Tibial nerve (tissue), 4 donors: ENCODE data around the gene MYO18B. TPM values are rescaled to one million over a fixed set of nuclear protein-coding genes. Genes with fewer than 3 reads are reported as not detected.

Experiments used
- DNase-seq, 2 donors: peaks; one replicate each; pipeline ENCODE4 v3.0.0-alpha.2; 2019; ENCODE audit warnings: low spot score in 2 of 2
- H3K27ac ChIP-seq, 4 donors: fragments of 200-600 bp; sonication (generic) in 3 of 4; one replicate each; pipeline ENCODE4 v1.5.1; 2017 to 2019; ENCODE audit warnings: mild to moderate bottlenecking in 1 of 4
- H3K27me3 ChIP-seq, 2 donors: fragments of 200-600 bp; sonication (generic) in 1 of 2; one replicate each; pipeline versions ENCODE4 v1.5.1 to v1.6.0; 2017 to 2019
- H3K36me3 ChIP-seq, 3 donors: fragments of 200-600 bp; sonication (generic); one replicate each; pipeline ENCODE4 v1.5.1; 2018 to 2019
- H3K4me1 ChIP-seq, 4 donors: fragments of 200-600 bp; sonication (generic) in 3 of 4; one replicate each; pipeline ENCODE4 v1.5.1; 2017 to 2019
- H3K4me3 ChIP-seq, 4 donors: fragments of 200-600 bp; sonication (generic) in 3 of 4; one replicate each; pipeline ENCODE4 v1.5.1; 2017 to 2019; ENCODE audit warnings: mild to moderate bottlenecking in 1 of 4, moderate library complexity in 1 of 4
- H3K9me3 ChIP-seq, 4 donors: fragments of 200-600 bp; sonication (generic) in 3 of 4; one replicate each; pipeline ENCODE4 v1.5.1; 2017 to 2019
- CTCF ChIP-seq, 5 experiments: fragments of 200-600 bp in 3 of 5; fragments of 450-650 bp in 2 of 5; sonication (generic) in 3 of 5; IDR thresholded peaks; one replicate each; pipeline ENCODE4 v1.5.1; 2016 to 2019; ENCODE audit warnings: antibody characterized with exemption in 5 of 5, mild to moderate bottlenecking in 3 of 5, moderate library complexity in 2 of 5
- EP300 ChIP-seq, 2 donors: sonication (generic); formaldehyde crosslinking; IDR thresholded peaks; one replicate each; pipeline ENCODE4 v1.6.1; 2017; ENCODE audit warnings: antibody characterized with exemption in 2 of 2, mild to moderate bottlenecking in 1 of 2
- POLR2A ChIP-seq, 2 donors: fragments of 450-650 bp; IDR thresholded peaks; one replicate each; pipeline ENCODE4 v1.6.1; 2017; ENCODE audit warnings: antibody characterized with exemption in 2 of 2, mild to moderate bottlenecking in 2 of 2, moderate library complexity in 2 of 2
- WGBS, 2 donors: methylation state at CpG; one replicate each; pipeline ENCODE4 v1.1.5; 2018; 5-methylcytosine and 5-hydroxymethylcytosine counted together
- total RNA-seq, 4 donors: library from RNA; depleted of rRNA; stranded (reverse); fragments of >200 nt; gene quantifications; one replicate each; pipeline ENCODE4 v1.1.0, GENCODE V29; 2016

MYO18B gene
- total RNA-seq, 4 donors from 2014 or later = under 0.01 TPM; not detected in 2

GRCh38 chr22:25712661-25713400, 29.2 kb upstream of the MYO18B start:
- no peak for DNase-seq
- Histone ChIP-seq H3K4me3 (no peak overlapping the region), H3K4me1 (no peaks in the 10 kb centered on the region), H3K27ac (no peak overlapping the region), H3K36me3 (peaks cover 0 to 22% (median 0%) of the 10 kb centered on the region in 3 donors), H3K27me3 (no peaks in the 10 kb centered on the region), H3K9me3 (no peaks in the 10 kb centered on the region)
- WGBS, 2 donors = 90 to 94% methylated on average over 7 of the region's 7 CpGs
- TF ChIP-seq CTCF (IDR thresholded peaks at IDR 0.05) (no peak), POLR2A (IDR thresholded peaks at IDR 0.05) (no peak), EP300 (IDR thresholded peaks at IDR 0.05) (no peak)

GRCh38 chr22:25714070-25714469, 27.9 kb upstream of the MYO18B start:
- no peak for DNase-seq
- Histone ChIP-seq H3K9me3 (no peaks in the 10 kb centered on the region), H3K27ac (no peak overlapping the region), H3K27me3 (no peaks in the 10 kb centered on the region), H3K4me3 (no peak overlapping the region), H3K36me3 (peaks cover 0 to 22% (median 0%) of the 10 kb centered on the region in 3 donors), H3K4me1 (no peaks in the 10 kb centered on the region)
- TF ChIP-seq EP300 (IDR thresholded peaks at IDR 0.05) (no peak), POLR2A (IDR thresholded peaks at IDR 0.05) (no peak), CTCF (IDR thresholded peaks at IDR 0.05) (no peak)
- WGBS, 2 donors = 94 to 96% methylated on average over 7 of the region's 7 CpGs

- no peaks in the 10 kb centered on the region for H3K27me3 ChIP-seq
- H3K27ac ChIP-seq = no peak overlapping the region
- H3K9me3 ChIP-seq = no peaks in the 10 kb centered on the region
- DNase-seq = no peak
- WGBS, 2 donors = 79 to 80% methylated on average over 6 of the region's 6 CpGs
- no peak for TF ChIP-seq POLR2A (IDR thresholded peaks at IDR 0.05)
- no peak for TF ChIP-seq EP300 (IDR thresholded peaks at IDR 0.05)
- no peak for TF ChIP-seq CTCF (IDR thresholded peaks at IDR 0.05)
- H3K4me1 ChIP-seq = no peaks in the 10 kb centered on the region
- H3K36me3 ChIP-seq = peaks cover 0 to 19% (median 0%) of the 10 kb centered on the region in 3 donors
- no peak overlapping the region for H3K4me3 ChIP-seq
Measured at GRCh38 chr22:25714739-25715138, 27.2 kb upstream of the MYO18B start.

- H3K36me3 ChIP-seq = peaks cover 0 to 16% (median 0%) of the 10 kb centered on the region in 3 donors
- no peak overlapping the region for H3K4me3 ChIP-seq
- H3K9me3 ChIP-seq = no peaks in the 10 kb centered on the region
- H3K27ac ChIP-seq = no peak overlapping the region
- 91% methylated on average over 10 of the region's 10 CpGs for WGBS, 2 donors
- no peak for TF ChIP-seq CTCF (IDR thresholded peaks at IDR 0.05)
- DNase-seq = no peak
- H3K4me1 ChIP-seq = no peaks in the 10 kb centered on the region
- no peaks in the 10 kb centered on the region for H3K27me3 ChIP-seq
Measured at GRCh38 chr22:25716637-25717036, 25.4 kb upstream of the MYO18B start.

GRCh38 chr22:25718135-25718840, 23.7 kb upstream of the MYO18B start:
- peaks cover 0 to 16% (median 0%) of the 10 kb centered on the region in 3 donors for H3K36me3 ChIP-seq
- no peaks in the 10 kb centered on the region for H3K9me3 ChIP-seq

More at GRCh38 chr22:25718135-25718840, 23.7 kb upstream of the MYO18B start:
- DNase-seq = no peak
- Histone ChIP-seq H3K4me1 (no peaks in the 10 kb centered on the region), H3K27me3 (no peaks in the 10 kb centered on the region), H3K27ac (no peak overlapping the region), H3K4me3 (no peak overlapping the region)
- TF ChIP-seq POLR2A (IDR thresholded peaks at IDR 0.05) (no peak), CTCF (IDR thresholded peaks at IDR 0.05) (no peak), EP300 (IDR thresholded peaks at IDR 0.05) (no peak)
- 73 to 78% methylated on average over 10 of the region's 10 CpGs for WGBS, 2 donors
